Activated naive CD8-positive, alpha-beta T cell treated with anti-CD3 and anti-CD28 coated beads, Interleukin-2, amount 10 ng/mL, durations not matched to agents 7 days and 5 days (primary cell): Measurements from ENCODE around the gene TYW1B. TPM values are rescaled to one million over a fixed set of nuclear protein-coding genes. Genes with fewer than 3 reads are reported as not detected.
"Not testable (repeated sequence)": the region's sequence is repeated elsewhere in the genome, so short reads cannot be mapped to it uniquely, and the experiment has no call there.

Source experiments
- ATAC-seq: fragments of 150-1000 bp; cut with Tn5 transposase; one replicate; pipeline ENCODE4 v1.10.0; 2021; ENCODE audit warnings: low read depth, moderate library complexity
- POLR2A ChIA-PET: fragments of 350-600 bp; sonication (Branson Sonifier 250); formaldehyde crosslinking; loops from one replicate; lab custom pipeline; 2021; ENCODE audit warnings: antibody characterized with exemption; lab: Charles Lee
- DNase-seq: peaks from one replicate; pipeline ENCODE4 v3.0.0; 2021
- H3K27ac Mint-ChIP-seq: one replicate; pipeline ENCODE4 v1.8.0; 2022; ENCODE audit warnings: mild to moderate bottlenecking, mixed read lengths
- H3K27me3 Mint-ChIP-seq: one replicate; pipeline ENCODE4 v1.8.0; 2022; ENCODE audit warnings: mild to moderate bottlenecking, moderate library complexity, mixed read lengths
- H3K36me3 Mint-ChIP-seq: one replicate; pipeline ENCODE4 v1.8.0; 2021; ENCODE audit warnings: mild to moderate bottlenecking, mixed read lengths
- H3K4me1 Mint-ChIP-seq: one replicate; pipeline ENCODE4 v1.8.0; 2021; ENCODE audit warnings: mixed read lengths
- H3K4me3 Mint-ChIP-seq: one replicate; pipeline ENCODE4 v1.8.0; 2022; ENCODE audit warnings: mild to moderate bottlenecking, moderate library complexity, mixed read lengths
- H3K9me3 Mint-ChIP-seq: one replicate; pipeline ENCODE4 v1.8.0; 2021; ENCODE audit warnings: mixed read lengths
- total RNA-seq, 2 experiments: library from RNA; stranded (reverse); gene quantifications; one replicate each; pipeline ENCODE4 v1.2.3, GENCODE V29; 2021

Gene TYW1B
- total RNA-seq, 2 experiments from 2014 or later: 4.0 to 4.5 TPM

- POLR2A ChIA-PET, H3K36me3 Mint-ChIP-seq, DNase-seq, H3K4me3 Mint-ChIP-seq, H3K27ac Mint-ChIP-seq, H3K9me3 Mint-ChIP-seq, ATAC-seq, H3K4me1 Mint-ChIP-seq, H3K27me3 Mint-ChIP-seq: not testable (repeated sequence)
Measured at GRCh38 chr7:72691442-72691841, 136.6 kb downstream of the TYW1B start.

- H3K36me3 Mint-ChIP-seq: not testable (repeated sequence)
Measured at GRCh38 chr7:72690177-72690576, 137.8 kb downstream of the TYW1B start.

GRCh38 chr7:72689344-72689743, 138.7 kb downstream of the TYW1B start:
- ATAC-seq, H3K4me3 Mint-ChIP-seq, H3K4me1 Mint-ChIP-seq, DNase-seq, POLR2A ChIA-PET, H3K36me3 Mint-ChIP-seq, H3K9me3 Mint-ChIP-seq, H3K27ac Mint-ChIP-seq, H3K27me3 Mint-ChIP-seq: not testable (repeated sequence)

More at GRCh38 chr7:72690177-72690576, 137.8 kb downstream of the TYW1B start:
- H3K27ac Mint-ChIP-seq, H3K27me3 Mint-ChIP-seq, H3K4me1 Mint-ChIP-seq, POLR2A ChIA-PET, ATAC-seq, H3K9me3 Mint-ChIP-seq, H3K4me3 Mint-ChIP-seq, DNase-seq: not testable (repeated sequence)

- H3K27me3 Mint-ChIP-seq, ATAC-seq, H3K27ac Mint-ChIP-seq, H3K4me1 Mint-ChIP-seq, POLR2A ChIA-PET, H3K4me3 Mint-ChIP-seq, H3K9me3 Mint-ChIP-seq, DNase-seq, H3K36me3 Mint-ChIP-seq: not testable (repeated sequence)
Measured at GRCh38 chr7:72681211-72681610, 146.8 kb downstream of the TYW1B start.

- H3K27ac Mint-ChIP-seq, H3K4me1 Mint-ChIP-seq, DNase-seq, ATAC-seq, H3K9me3 Mint-ChIP-seq, H3K27me3 Mint-ChIP-seq, H3K4me3 Mint-ChIP-seq, H3K36me3 Mint-ChIP-seq, POLR2A ChIA-PET: not testable (repeated sequence)
Measured at GRCh38 chr7:72676880-72677279, 151.1 kb downstream of the TYW1B start.

GRCh38 chr7:72676086-72676690, 151.8 kb downstream of the TYW1B start:
- DNase-seq, H3K27me3 Mint-ChIP-seq, H3K36me3 Mint-ChIP-seq, POLR2A ChIA-PET, H3K4me1 Mint-ChIP-seq, H3K4me3 Mint-ChIP-seq, H3K27ac Mint-ChIP-seq, ATAC-seq, H3K9me3 Mint-ChIP-seq: not testable (repeated sequence)

- H3K9me3 Mint-ChIP-seq, H3K4me1 Mint-ChIP-seq, POLR2A ChIA-PET: not testable (repeated sequence)
Measured at GRCh38 chr7:72675686-72676085, 152.3 kb downstream of the TYW1B start.

GRCh38 chr7:72674394-72674793, 153.6 kb downstream of the TYW1B start:
- Mint-ChIP-seq H3K36me3 (no peaks in the 10 kb centered on the region), H3K27me3 (no peaks in the 10 kb centered on the region), H3K27ac (no peak overlapping the region), H3K4me1 (no peaks in the 10 kb centered on the region), H3K9me3 (no peaks in the 10 kb centered on the region), H3K4me3 (no peak overlapping the region)
- no peak for ATAC-seq
- POLR2A ChIA-PET: no interaction called here
- DNase-seq: no peak

More at GRCh38 chr7:72675686-72676085, 152.3 kb downstream of the TYW1B start:
- not testable (repeated sequence) for DNase-seq, H3K4me3 Mint-ChIP-seq, H3K27me3 Mint-ChIP-seq, H3K27ac Mint-ChIP-seq, H3K36me3 Mint-ChIP-seq, ATAC-seq

- H3K27ac Mint-ChIP-seq, H3K4me3 Mint-ChIP-seq, ATAC-seq, H3K9me3 Mint-ChIP-seq, POLR2A ChIA-PET, H3K4me1 Mint-ChIP-seq, H3K27me3 Mint-ChIP-seq, H3K36me3 Mint-ChIP-seq, DNase-seq: not testable (repeated sequence)
Measured at GRCh38 chr7:72670850-72671249, 157.2 kb downstream of the TYW1B start.

GRCh38 chr7:72668435-72668834, 159.6 kb downstream of the TYW1B start:
- POLR2A ChIA-PET: not testable (repeated sequence)

GRCh38 chr7:72667049-72667448, 161.0 kb downstream of the TYW1B start:
- H3K27ac Mint-ChIP-seq, H3K4me1 Mint-ChIP-seq, H3K27me3 Mint-ChIP-seq, H3K36me3 Mint-ChIP-seq, ATAC-seq, POLR2A ChIA-PET, H3K9me3 Mint-ChIP-seq, H3K4me3 Mint-ChIP-seq, DNase-seq: not testable (repeated sequence)

More at GRCh38 chr7:72668435-72668834, 159.6 kb downstream of the TYW1B start:
- not testable (repeated sequence) for H3K4me1 Mint-ChIP-seq, DNase-seq, H3K9me3 Mint-ChIP-seq, ATAC-seq, H3K27me3 Mint-ChIP-seq, H3K36me3 Mint-ChIP-seq, H3K27ac Mint-ChIP-seq, H3K4me3 Mint-ChIP-seq

GRCh38 chr7:72648574-72648973, 179.4 kb downstream of the TYW1B start:
- H3K27me3 Mint-ChIP-seq, ATAC-seq, H3K4me1 Mint-ChIP-seq, H3K27ac Mint-ChIP-seq, H3K36me3 Mint-ChIP-seq, POLR2A ChIA-PET, DNase-seq, H3K4me3 Mint-ChIP-seq, H3K9me3 Mint-ChIP-seq: not testable (repeated sequence)

GRCh38 chr7:72643708-72644107, 184.3 kb downstream of the TYW1B start:
- H3K4me1 Mint-ChIP-seq, H3K9me3 Mint-ChIP-seq, H3K36me3 Mint-ChIP-seq, H3K27ac Mint-ChIP-seq, H3K27me3 Mint-ChIP-seq, ATAC-seq, DNase-seq, H3K4me3 Mint-ChIP-seq, POLR2A ChIA-PET: not testable (repeated sequence)

- H3K27me3 Mint-ChIP-seq, DNase-seq, H3K36me3 Mint-ChIP-seq, H3K9me3 Mint-ChIP-seq, ATAC-seq, POLR2A ChIA-PET, H3K27ac Mint-ChIP-seq, H3K4me1 Mint-ChIP-seq, H3K4me3 Mint-ChIP-seq: not testable (repeated sequence)
Measured at GRCh38 chr7:72641485-72642248, 186.3 kb downstream of the TYW1B start.
